ENCODE measurements around the gene CELF4. TPM values are rescaled to one million over a fixed set of nuclear protein-coding genes. Genes with fewer than 3 reads are reported as not detected.

Gene CELF4
- total and polyA plus RNA-seq, 2 of the 4 experiments (the other 2 are of a cell fraction), result not detected

GRCh38 chr18:37412333-37412732 is 153.3 kb downstream of the CELF4 start:
- DNase-seq, result no peak
- TF ChIP-seq RAD21 (IDR thresholded peaks at IDR 0.05; ENCODE audit: low read length), result no peak
- TF ChIP-seq, protein P1, sequence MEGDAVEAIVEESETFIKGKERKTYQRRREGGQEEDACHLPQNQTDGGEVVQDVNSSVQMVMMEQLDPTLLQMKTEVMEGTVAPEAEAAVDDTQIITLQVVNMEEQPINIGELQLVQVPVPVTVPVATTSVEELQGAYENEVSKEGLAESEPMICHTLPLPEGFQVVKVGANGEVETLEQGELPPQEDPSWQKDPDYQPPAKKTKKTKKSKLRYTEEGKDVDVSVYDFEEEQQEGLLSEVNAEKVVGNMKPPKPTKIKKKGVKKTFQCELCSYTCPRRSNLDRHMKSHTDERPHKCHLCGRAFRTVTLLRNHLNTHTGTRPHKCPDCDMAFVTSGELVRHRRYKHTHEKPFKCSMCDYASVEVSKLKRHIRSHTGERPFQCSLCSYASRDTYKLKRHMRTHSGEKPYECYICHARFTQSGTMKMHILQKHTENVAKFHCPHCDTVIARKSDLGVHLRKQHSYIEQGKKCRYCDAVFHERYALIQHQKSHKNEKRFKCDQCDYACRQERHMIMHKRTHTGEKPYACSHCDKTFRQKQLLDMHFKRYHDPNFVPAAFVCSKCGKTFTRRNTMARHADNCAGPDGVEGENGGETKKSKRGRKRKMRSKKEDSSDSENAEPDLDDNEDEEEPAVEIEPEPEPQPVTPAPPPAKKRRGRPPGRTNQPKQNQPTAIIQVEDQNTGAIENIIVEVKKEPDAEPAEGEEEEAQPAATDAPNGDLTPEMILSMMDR (conservative IDR thresholded peaks at IDR 0.05; ENCODE audit: low read depth, low read length), result no peak
- TF ChIP-seq FOS (IDR thresholded peaks at IDR 0.05; ENCODE audit: low read depth, low read length), result no peak
- intact Hi-C loops (cut with micrococcal nuclease) (no loop called here), in situ Hi-C loops (cut with MboI; ENCODE audit: low sequenced_read_pairs) (no loop called here), dilution Hi-C loops (cut with HindIII; ENCODE audit: low sequenced_read_pairs, unreplicated experiment) (no loop called here)
- no peak overlapping the region for H2BK120ac ChIP-seq (ENCODE audit: low read depth, low read length)
- no peaks in the 10 kb centered on the region for H3K9me1 ChIP-seq (ENCODE audit: insufficient read depth, low read length)
- no peak overlapping the region for H2BK5ac ChIP-seq (ENCODE audit: low read depth, low read length, poor library complexity, severe bottlenecking)
- no peak overlapping the region for H2BK15ac ChIP-seq (ENCODE audit: low read depth, low read length)
- H3K9me3 ChIP-seq (ENCODE audit: control insufficient read depth, insufficient read depth, low read length), result no peaks in the 10 kb centered on the region; the same call in 1 of the 2 replicates
- ChIA-PET CTCF (no interaction called here), POLR2A (ENCODE audit: unreplicated experiment) (no interaction called here)
- H3K4me1 ChIP-seq (ENCODE audit: control insufficient read depth, insufficient read depth, low read length), result no peaks in the 10 kb centered on the region; the same call in 1 of the 2 replicates
- ATAC-seq (ENCODE audit: low read depth), result no peak
- no peak overlapping the region for H4K91ac ChIP-seq (ENCODE audit: insufficient read depth, low read depth, low read length)
- no peak overlapping the region for H3K4ac ChIP-seq (ENCODE audit: low read depth, low read length)
- H3K18ac ChIP-seq (ENCODE audit: low read depth, low read length), result no peak overlapping the region
- H2AK5ac ChIP-seq (ENCODE audit: low read depth, low read length), result no peak overlapping the region
- no peak overlapping the region for H2AK9ac ChIP-seq (replicated peaks; ENCODE audit: low read depth, low read length, poor library complexity)
- H2BK20ac ChIP-seq (ENCODE audit: low read depth, low read length), result no peak overlapping the region
- no peak overlapping the region for H3K4me3 ChIP-seq (ENCODE audit: insufficient read depth, low read depth, low read length)
- H3K56ac ChIP-seq (ENCODE audit: extremely low read depth, insufficient read depth, low read length), result no peak overlapping the region
- H3K23ac ChIP-seq (ENCODE audit: low read depth, low read length), result no peak overlapping the region
- no TSS peak for BruUV-seq (replicated peaks)
- H4K8ac ChIP-seq (ENCODE audit: low read depth in 2 of 2, low read length in 2 of 2), result no peak overlapping the region
- H2AFZ ChIP-seq (replicated peaks; ENCODE audit: low read length, poor library complexity), result peak overlapping the region; percentile 39
- H3K27me3 ChIP-seq (ENCODE audit: control insufficient read depth, insufficient read depth, low read length), result peaks cover 11% of the 10 kb centered on the region
- no peak overlapping the region for H3K27ac ChIP-seq (ENCODE audit: insufficient read depth, low read length)
- no peak overlapping the region for H3K14ac ChIP-seq (replicated peaks; ENCODE audit: low read depth, low read length)
- WGBS, 2 experiments (ENCODE audit: extremely low coverage in 2 of 2, insufficient read length in 1 of 2), result 60% methylated on average over 1 of the region's 3 CpGs; no CpG with 5 or more reads in 1 of the 2 experiments
- H3K36me3 ChIP-seq (ENCODE audit: control insufficient read depth, insufficient read depth, low read length), result no peaks in the 10 kb centered on the region
- H3K79me1 ChIP-seq (ENCODE audit: low read depth in 1 of 2, low read length in 2 of 2), result no peaks in the 10 kb centered on the region
- H4K20me1 ChIP-seq (ENCODE audit: insufficient read depth, low read length), result no peaks in the 10 kb centered on the region
- no peak overlapping the region for H3K4me2 ChIP-seq (ENCODE audit: low read depth, low read length)
- no peak overlapping the region for H4K5ac ChIP-seq (ENCODE audit: low read depth, low read length)
- H3K9ac ChIP-seq (ENCODE audit: low read depth, low read length), result no peak overlapping the region
